Astrocyte of the cerebellum (primary cell): Measurements from ENCODE around the gene ABLIM2.

Experiments used
- DNase-seq: peaks from one replicate; pipeline ENCODE4 v3.0.0-alpha.2; 2011; ENCODE audit warnings: low read depth
- H3K4me3 ChIP-seq: 2 replicates; pipeline ENCODE4 v1.5.1; 2011; ENCODE audit warnings: mild to moderate bottlenecking, low read depth, low read length, moderate library complexity
- CTCF ChIP-seq: IDR thresholded peaks from 2 replicates; pipeline ENCODE4 v1.5.1; 2012; ENCODE audit warnings: low read length, low read depth, moderate library complexity, mild to moderate bottlenecking; ENCODE audit errors: missing control alignments
- in situ Hi-C: cut with HindIII; loops from 2 replicates; pipeline ENCODE4 v1.10.0; 2017; ENCODE audit warnings: low sequenced_read_pairs

The ABLIM2 gene

GRCh38 chr4:8063974-8064563 is 94.5 kb downstream of the ABLIM2 start:
- no peak for DNase-seq
- no peak overlapping the region for H3K4me3 ChIP-seq
- TF ChIP-seq CTCF = no peak
- in situ Hi-C loops = no loop called here

GRCh38 chr4:8061573-8061972 is 97.0 kb downstream of the ABLIM2 start:
- DNase-seq = no peak
- in situ Hi-C loops = no loop called here
- TF ChIP-seq CTCF = no peak

GRCh38 chr4:8061145-8061544 is 97.5 kb downstream of the ABLIM2 start:
- no peak overlapping the region for H3K4me3 ChIP-seq
- in situ Hi-C loops = no loop called here
- no peak for DNase-seq
- TF ChIP-seq CTCF = no peak

More at GRCh38 chr4:8061573-8061972, 97.0 kb downstream of the ABLIM2 start:
- H3K4me3 ChIP-seq = no peak overlapping the region

GRCh38 chr4:8060632-8061031 is 98.0 kb downstream of the ABLIM2 start:
- H3K4me3 ChIP-seq = no peak overlapping the region
- DNase-seq = no peak
- in situ Hi-C loops = no loop called here
- TF ChIP-seq CTCF = no peak

- no peak overlapping the region for H3K4me3 ChIP-seq
- in situ Hi-C loops = no loop called here
- no peak for DNase-seq
- TF ChIP-seq CTCF = no peak
Measured at GRCh38 chr4:8058031-8058479, 100.6 kb downstream of the ABLIM2 start.

- no peak overlapping the region for H3K4me3 ChIP-seq
- no peak for TF ChIP-seq CTCF
- in situ Hi-C loops = no loop called here
- no peak for DNase-seq
Measured at GRCh38 chr4:8055206-8055605, 103.4 kb downstream of the ABLIM2 start.
